ENCODE measurements around the gene SLC16A2. TPM values are rescaled to one million over a fixed set of nuclear protein-coding genes. Genes with fewer than 3 reads are reported as not detected.
A peak's percentile ranks its signal among the peaks of the same experiment; 100 is the strongest.

Gene SLC16A2
- total RNA-seq, 1 donor from 2014 or later = 21.3 TPM

DNA sequence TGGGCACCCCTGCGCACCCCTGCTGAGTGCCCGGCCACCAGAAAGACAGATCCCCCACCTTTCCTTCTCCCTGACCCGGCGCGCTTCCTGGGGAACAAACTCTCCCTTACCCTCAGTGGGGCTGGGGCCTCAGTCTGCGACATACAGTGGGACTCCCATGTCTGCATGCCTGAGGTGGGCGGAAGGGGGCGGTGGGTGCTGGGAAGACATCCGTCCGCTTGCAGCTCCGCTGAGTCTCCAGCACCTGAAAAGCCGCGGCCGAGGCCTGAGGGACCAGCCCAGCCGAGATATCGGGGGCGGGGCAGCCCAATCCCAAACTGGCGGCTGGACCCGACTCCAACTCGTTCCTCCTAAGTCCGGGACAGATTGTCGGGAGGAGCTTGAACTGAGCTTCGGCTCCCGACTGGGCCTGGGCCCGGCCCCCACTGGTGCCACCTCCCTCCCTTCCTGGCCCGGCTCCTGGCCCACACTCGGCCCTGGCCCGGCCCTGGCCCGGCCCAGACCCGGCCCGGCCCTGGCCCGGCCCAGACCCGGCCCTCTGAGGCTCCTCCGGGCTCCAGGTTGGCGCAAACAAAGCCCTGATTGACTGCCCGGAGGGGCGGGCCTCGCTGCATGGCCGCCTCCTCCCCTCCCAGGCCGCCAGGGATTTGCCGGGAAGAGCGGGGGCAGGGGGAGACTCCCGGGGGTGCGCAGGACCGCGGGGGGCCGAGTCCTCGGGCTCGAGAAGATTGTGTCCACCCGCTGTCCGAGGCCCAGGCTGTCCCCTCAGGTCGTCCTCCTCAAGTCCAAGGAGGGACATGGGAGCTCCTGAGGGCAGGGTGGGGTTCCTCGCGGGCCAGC lies 877 bp upstream of the SLC16A2 start:
- H3K27ac Mint-ChIP-seq (ENCODE audit: unreplicated experiment) = peak overlapping the region; percentile 93
- peak overlapping the region; percentile 80 for H3K4me3 Mint-ChIP-seq (ENCODE audit: unreplicated experiment)
- TF ChIP-seq, protein P1, sequence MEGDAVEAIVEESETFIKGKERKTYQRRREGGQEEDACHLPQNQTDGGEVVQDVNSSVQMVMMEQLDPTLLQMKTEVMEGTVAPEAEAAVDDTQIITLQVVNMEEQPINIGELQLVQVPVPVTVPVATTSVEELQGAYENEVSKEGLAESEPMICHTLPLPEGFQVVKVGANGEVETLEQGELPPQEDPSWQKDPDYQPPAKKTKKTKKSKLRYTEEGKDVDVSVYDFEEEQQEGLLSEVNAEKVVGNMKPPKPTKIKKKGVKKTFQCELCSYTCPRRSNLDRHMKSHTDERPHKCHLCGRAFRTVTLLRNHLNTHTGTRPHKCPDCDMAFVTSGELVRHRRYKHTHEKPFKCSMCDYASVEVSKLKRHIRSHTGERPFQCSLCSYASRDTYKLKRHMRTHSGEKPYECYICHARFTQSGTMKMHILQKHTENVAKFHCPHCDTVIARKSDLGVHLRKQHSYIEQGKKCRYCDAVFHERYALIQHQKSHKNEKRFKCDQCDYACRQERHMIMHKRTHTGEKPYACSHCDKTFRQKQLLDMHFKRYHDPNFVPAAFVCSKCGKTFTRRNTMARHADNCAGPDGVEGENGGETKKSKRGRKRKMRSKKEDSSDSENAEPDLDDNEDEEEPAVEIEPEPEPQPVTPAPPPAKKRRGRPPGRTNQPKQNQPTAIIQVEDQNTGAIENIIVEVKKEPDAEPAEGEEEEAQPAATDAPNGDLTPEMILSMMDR (IDR thresholded peaks at IDR 0.05) = peak; percentile 24
- no peaks in the 10 kb centered on the region for H3K36me3 Mint-ChIP-seq (ENCODE audit: unreplicated experiment)
- peak; percentile 85 for DNase-seq (ENCODE audit: extremely low spot score, unreplicated experiment)
- H3K9me3 Mint-ChIP-seq (ENCODE audit: unreplicated experiment) = peaks cover 3% of the 10 kb centered on the region
- H3K4me1 Mint-ChIP-seq (ENCODE audit: unreplicated experiment) = peaks cover 26% of the 10 kb centered on the region
- H3K27me3 Mint-ChIP-seq (ENCODE audit: unreplicated experiment) = no peaks in the 10 kb centered on the region

DNA sequence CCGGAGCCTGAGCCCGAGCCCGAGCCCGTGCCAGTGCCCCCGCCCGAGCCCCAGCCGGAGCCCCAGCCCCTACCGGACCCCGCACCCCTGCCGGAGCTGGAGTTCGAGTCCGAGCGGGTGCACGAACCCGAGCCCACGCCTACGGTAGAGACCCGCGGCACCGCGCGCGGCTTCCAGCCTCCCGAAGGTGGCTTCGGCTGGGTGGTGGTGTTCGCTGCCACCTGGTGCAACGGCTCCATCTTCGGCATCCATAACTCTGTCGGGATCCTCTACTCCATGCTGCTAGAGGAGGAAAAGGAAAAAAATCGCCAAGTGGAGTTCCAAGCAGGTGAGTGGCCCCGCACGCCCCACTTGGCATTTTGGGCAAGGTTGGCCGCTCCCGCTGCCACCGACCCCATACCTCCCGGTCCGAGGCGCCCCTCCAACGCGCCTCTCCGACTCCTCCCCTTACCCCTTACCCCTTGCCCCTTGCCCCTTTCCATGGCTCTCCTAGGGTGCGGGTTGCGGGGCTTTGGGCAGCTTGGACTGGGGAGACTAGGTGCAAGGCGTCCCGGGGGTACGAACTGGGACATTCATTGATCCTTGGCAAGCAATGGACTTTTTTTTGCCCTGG lies 553 bp downstream of the SLC16A2 start:
- Mint-ChIP-seq H3K27me3 (ENCODE audit: unreplicated experiment) (no peaks in the 10 kb centered on the region), H3K27ac (ENCODE audit: unreplicated experiment) (peak overlapping the region; percentile 83), H3K4me3 (ENCODE audit: unreplicated experiment) (peak overlapping the region; percentile 78), H3K36me3 (ENCODE audit: unreplicated experiment) (no peaks in the 10 kb centered on the region), H3K9me3 (ENCODE audit: unreplicated experiment) (no peaks in the 10 kb centered on the region), H3K4me1 (ENCODE audit: unreplicated experiment) (peaks cover 26% of the 10 kb centered on the region)
- DNase-seq (ENCODE audit: extremely low spot score, unreplicated experiment) = peak; percentile 79
- TF ChIP-seq, protein P1 (IDR thresholded peaks at IDR 0.05) = no peak

DNA sequence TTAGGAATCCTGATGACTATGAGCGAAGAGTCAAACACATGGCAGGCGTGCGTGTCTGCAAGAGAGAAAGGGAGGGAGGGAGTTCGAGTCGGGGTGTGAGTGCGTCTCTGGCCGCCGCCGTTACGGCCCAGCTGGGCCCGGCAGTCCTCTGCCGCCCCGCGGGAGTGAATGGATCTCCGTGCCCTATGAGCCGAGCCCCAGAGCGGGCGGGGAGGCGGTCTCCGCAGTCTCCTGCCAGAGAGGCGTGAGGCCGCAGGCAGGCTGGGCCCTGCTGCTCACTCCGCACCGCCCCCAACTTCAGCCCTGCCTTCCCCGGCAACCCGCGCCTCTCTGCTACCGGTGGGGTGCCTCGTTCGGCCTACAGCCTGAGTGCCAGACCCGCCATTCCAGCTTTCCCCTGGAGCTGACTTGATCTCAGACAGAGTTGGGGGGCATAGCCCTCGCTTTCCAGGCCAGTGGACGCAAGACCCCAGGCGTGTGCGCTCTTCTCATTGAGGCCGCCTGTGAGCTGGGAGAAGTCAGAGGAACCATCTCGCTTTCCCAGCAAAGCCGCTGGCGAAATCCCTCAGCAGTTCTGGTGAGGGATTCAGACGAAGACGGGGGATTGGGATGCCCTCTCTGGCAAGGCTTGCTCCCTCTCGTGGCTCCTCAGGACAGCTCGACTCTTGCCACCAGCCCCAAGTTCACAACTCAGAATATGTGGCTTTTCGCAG lies 1.4 kb downstream of the SLC16A2 start:
- Mint-ChIP-seq H3K4me1 (ENCODE audit: unreplicated experiment) (peaks cover 26% of the 10 kb centered on the region), H3K27me3 (ENCODE audit: unreplicated experiment) (no peaks in the 10 kb centered on the region), H3K27ac (ENCODE audit: unreplicated experiment) (peak overlapping the region; percentile 83), H3K9me3 (ENCODE audit: unreplicated experiment) (no peaks in the 10 kb centered on the region), H3K4me3 (ENCODE audit: unreplicated experiment) (peak overlapping the region; percentile 78), H3K36me3 (ENCODE audit: unreplicated experiment) (no peaks in the 10 kb centered on the region)
- peak; percentile 86 for DNase-seq (ENCODE audit: extremely low spot score, unreplicated experiment)
- TF ChIP-seq, protein P1 (IDR thresholded peaks at IDR 0.05) = peak; percentile 39

DNA sequence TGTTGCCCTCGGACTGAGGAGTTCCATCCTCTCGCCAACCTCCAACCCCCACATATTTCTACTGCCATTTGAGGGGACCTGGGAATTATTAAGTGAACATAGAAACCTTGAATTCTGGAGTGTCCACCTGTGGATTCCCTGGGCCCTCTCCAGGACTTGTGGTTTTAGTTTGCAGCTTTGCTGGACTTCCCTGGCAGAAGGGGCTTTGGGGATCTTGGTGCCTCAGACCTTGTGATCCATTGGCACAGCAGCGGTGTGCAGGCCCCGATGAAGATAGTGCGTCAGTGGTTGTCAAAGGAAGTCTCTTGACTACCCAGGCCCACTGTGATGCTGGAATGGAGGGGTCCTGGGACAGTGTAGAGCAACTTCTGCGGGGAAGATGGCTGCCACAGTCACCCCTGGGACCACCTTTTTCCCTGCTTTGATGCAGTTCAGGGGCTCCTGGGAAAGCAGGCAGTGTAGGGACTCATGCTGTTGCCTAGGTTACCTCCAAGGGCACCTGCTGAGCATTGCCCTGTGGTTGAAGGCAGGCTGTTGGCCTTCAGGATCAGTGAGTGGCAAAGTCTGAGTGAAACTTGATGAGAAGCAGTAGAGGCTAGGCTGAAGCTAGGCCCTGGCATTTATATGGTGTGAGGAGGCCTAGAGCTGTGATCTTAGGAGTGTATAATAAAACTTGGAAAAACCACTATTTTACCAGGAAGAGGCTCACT lies 2.2 kb downstream of the SLC16A2 start:
- H3K9me3 Mint-ChIP-seq (ENCODE audit: unreplicated experiment) = no peaks in the 10 kb centered on the region
- peak; percentile 79 for DNase-seq (ENCODE audit: extremely low spot score, unreplicated experiment)
- peak overlapping the region; percentile 78 for H3K4me3 Mint-ChIP-seq (ENCODE audit: unreplicated experiment)
- peaks cover 26% of the 10 kb centered on the region for H3K4me1 Mint-ChIP-seq (ENCODE audit: unreplicated experiment)
- TF ChIP-seq, protein P1 (IDR thresholded peaks at IDR 0.05) = no peak
- H3K27me3 Mint-ChIP-seq (ENCODE audit: unreplicated experiment) = no peaks in the 10 kb centered on the region
- H3K36me3 Mint-ChIP-seq (ENCODE audit: unreplicated experiment) = no peaks in the 10 kb centered on the region
- H3K27ac Mint-ChIP-seq (ENCODE audit: unreplicated experiment) = peak overlapping the region; percentile 83
